ENCODE results near the gene CAV1. TPM values are rescaled to one million over a fixed set of nuclear protein-coding genes. Genes with fewer than 3 reads are reported as not detected.

Gene CAV1
- total and polyA plus RNA-seq, 2 experiments from 2014 or later, result 0.69 to 3.2 TPM

DNA sequence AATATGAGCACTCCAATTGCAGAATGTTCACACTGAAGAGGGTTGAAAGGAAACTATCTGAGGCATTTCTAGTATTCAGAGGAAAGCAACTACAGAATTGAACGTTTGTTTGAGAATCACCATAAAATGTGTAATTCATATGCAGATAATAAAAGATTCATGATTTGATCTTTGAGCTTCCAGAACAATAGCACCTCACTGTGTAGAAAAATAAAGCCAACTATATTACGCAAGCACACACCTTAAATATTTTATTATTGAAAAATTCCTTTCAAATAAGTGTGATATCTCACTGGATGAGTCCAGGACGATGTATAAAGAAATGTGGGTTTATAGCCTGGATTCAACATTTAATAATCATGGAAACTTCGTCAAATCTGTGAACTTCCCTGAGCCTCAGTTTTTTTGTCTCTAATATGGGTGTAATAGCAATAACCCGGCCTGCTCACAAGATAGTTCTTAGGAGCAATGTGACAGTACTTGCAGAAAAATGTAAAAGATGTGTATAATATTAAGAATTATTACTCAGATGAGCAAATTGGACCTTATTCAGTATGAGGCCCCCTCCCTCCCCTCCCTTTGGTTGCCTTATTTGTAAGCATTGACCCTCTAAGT, 36.8 kb upstream of the CAV1 start:
- TF ChIP-seq CTCF (IDR thresholded peaks at IDR 0.05; ENCODE audit: low read depth, low read length), result no peak

GRCh38 chr7:116490351-116490750, 34.5 kb upstream of the CAV1 start:
- Histone ChIP-seq H3K4me1 (ENCODE audit: low read depth) (no peaks in the 10 kb centered on the region), H3K27me3 (no peaks in the 10 kb centered on the region), H3K4me3 (no peak overlapping the region), H3K9me3 (ENCODE audit: low read depth) (no peaks in the 10 kb centered on the region), H3K36me3 (no peaks in the 10 kb centered on the region), H3K27ac (no peak overlapping the region)
- DNase-seq (ENCODE audit: low read depth in 1 of 2, low spot score in 1 of 2), result no peak
- TF ChIP-seq CTCF (IDR thresholded peaks at IDR 0.05; ENCODE audit: low read depth, low read length), result no peak

More for the DNA sequence above, 36.8 kb upstream of the CAV1 start:
- Histone ChIP-seq H3K27me3 (no peaks in the 10 kb centered on the region), H3K36me3 (no peaks in the 10 kb centered on the region), H3K4me1 (ENCODE audit: low read depth) (no peaks in the 10 kb centered on the region), H3K9me3 (ENCODE audit: low read depth) (no peaks in the 10 kb centered on the region), H3K4me3 (no peak overlapping the region), H3K27ac (no peak overlapping the region)
- no peak for DNase-seq (ENCODE audit: low read depth in 1 of 2, low spot score in 1 of 2)

DNA sequence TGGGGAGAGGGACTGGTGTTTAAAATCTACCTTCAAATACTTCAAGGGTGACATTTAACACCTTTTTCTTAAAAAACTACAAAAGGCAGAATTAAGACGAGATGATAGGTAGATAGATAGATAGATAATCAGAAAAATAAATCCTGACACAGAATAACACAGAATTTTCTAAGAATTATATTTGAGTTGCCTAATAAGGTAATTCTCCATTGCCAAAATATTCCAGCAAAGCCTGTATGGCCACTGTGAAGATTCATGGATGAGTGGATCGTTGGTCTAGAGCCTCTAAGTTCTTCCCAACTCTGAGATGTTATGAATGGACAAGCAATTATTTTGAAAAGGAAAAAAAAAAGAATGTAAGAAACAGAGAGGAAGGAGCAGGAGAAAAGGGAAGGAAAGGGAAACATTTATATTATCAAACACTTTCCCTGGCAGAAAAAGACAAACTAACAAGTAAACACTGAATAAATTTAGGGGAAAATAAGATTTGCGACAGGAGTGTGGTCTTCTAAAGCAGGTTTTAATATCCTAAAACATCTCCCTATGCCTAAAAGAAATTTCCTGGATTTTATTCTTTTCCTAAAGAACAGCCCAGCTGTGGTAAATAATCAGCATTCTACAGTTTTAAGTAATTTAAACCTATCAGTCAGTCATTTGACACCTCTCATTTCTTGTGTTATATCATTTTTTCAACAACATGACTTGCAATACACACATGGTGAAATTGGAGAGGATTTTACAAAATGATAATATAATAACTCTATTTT, 32.8 kb upstream of the CAV1 start:
- Histone ChIP-seq H3K4me1 (ENCODE audit: low read depth) (no peaks in the 10 kb centered on the region), H3K4me3 (no peak overlapping the region), H3K9me3 (ENCODE audit: low read depth) (no peaks in the 10 kb centered on the region), H3K27ac (no peak overlapping the region), H3K27me3 (no peaks in the 10 kb centered on the region), H3K36me3 (no peaks in the 10 kb centered on the region)
- no peak for TF ChIP-seq CTCF (IDR thresholded peaks at IDR 0.05; ENCODE audit: low read depth, low read length)
- DNase-seq (ENCODE audit: low read depth in 1 of 2, low spot score in 1 of 2), result no peak

- no peak overlapping the region for H3K4me3 ChIP-seq
Observed at GRCh38 chr7:116492654-116493109, 32.2 kb upstream of the CAV1 start.

DNA sequence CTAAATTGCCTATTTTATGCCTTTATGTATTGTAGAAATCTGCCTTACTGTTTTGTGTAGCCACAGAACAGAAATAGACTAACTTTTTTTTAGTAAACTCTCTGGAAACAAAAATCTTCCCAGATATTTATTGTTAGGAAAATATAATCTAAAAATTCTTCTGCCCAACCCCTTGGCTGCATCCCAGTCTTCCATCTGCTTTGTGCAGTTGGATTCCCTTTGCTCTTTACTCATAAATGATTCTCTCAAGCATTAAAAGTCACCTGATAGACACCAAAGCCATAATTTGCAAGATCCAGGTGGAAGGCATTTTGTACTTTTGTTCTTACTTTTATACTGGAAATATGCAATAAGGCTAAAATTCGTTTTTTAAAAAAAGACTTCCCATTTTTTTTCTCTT, 31.4 kb upstream of the CAV1 start:
- no peaks in the 10 kb centered on the region for H3K27me3 ChIP-seq
- no peaks in the 10 kb centered on the region for H3K9me3 ChIP-seq (ENCODE audit: low read depth)
- no peak for TF ChIP-seq CTCF (IDR thresholded peaks at IDR 0.05; ENCODE audit: low read depth, low read length)
- H3K27ac ChIP-seq, result no peak overlapping the region
- H3K36me3 ChIP-seq, result no peaks in the 10 kb centered on the region
- no peaks in the 10 kb centered on the region for H3K4me1 ChIP-seq (ENCODE audit: low read depth)
- DNase-seq (ENCODE audit: low read depth in 1 of 2, low spot score in 1 of 2), result no peak
- no peak overlapping the region for H3K4me3 ChIP-seq

More at GRCh38 chr7:116492654-116493109, 32.2 kb upstream of the CAV1 start:
- H3K9me3 ChIP-seq (ENCODE audit: low read depth), result no peaks in the 10 kb centered on the region
- H3K27ac ChIP-seq, result no peak overlapping the region
- H3K36me3 ChIP-seq, result no peaks in the 10 kb centered on the region
- H3K4me1 ChIP-seq (ENCODE audit: low read depth), result no peaks in the 10 kb centered on the region
- H3K27me3 ChIP-seq, result no peaks in the 10 kb centered on the region
- TF ChIP-seq CTCF (IDR thresholded peaks at IDR 0.05; ENCODE audit: low read depth, low read length), result no peak
- DNase-seq (ENCODE audit: low read depth in 1 of 2, low spot score in 1 of 2), result no peak

Measured in cardiac muscle cell (in vitro differentiated cells and primary cell).